Left ventricle myocardium inferior (tissue), 1 donor: ENCODE data around the gene SEC23A. TPM values are rescaled to one million over a fixed set of nuclear protein-coding genes. Genes with fewer than 3 reads are reported as not detected.

Experiments used
- DNase-seq: peaks from one replicate; pipeline ENCODE4 v3.0.0-alpha.2; 2020
- H3K27ac ChIP-seq: fragments of 200-600 bp; replicated peaks from 2 replicates; pipeline ENCODE4 v1.8.0; 2021
- H3K27me3 ChIP-seq: fragments of 200-600 bp; 2 replicates; pipeline ENCODE4 v1.8.0; 2021; ENCODE audit warnings: low read depth
- H3K36me3 ChIP-seq: fragments of 200-600 bp; 2 replicates; pipeline ENCODE4 v1.8.0; 2021
- H3K4me1 ChIP-seq: fragments of 200-600 bp; 2 replicates; pipeline ENCODE4 v1.8.0; 2021
- H3K4me3 ChIP-seq: fragments of 200-600 bp; 2 replicates; pipeline ENCODE4 v1.8.0; 2021; ENCODE audit warnings: mild to moderate bottlenecking, moderate library complexity
- H3K9me3 ChIP-seq: fragments of 200-600 bp; replicated peaks from 2 replicates; pipeline ENCODE4 v1.8.0; 2021
- intact Hi-C: fragments of 100-400 bp; cut with micrococcal nuclease; formaldehyde crosslinking; loops from one replicate; pipeline ENCODE4 v1.11.0; 2022
- total RNA-seq: library from RNA; stranded (reverse); fragmentation: NEBNext Ultra II Directional; extraction: Animal tissue kit (Norgen Biotek cat#: 25700); gene quantifications from one replicate; pipeline ENCODE4 v1.2.1, GENCODE V29; 2021
- TF ChIP-seq, protein P1 (sequence below): fragments of 200-600 bp; IDR thresholded peaks from 2 replicates; pipeline ENCODE4 v1.8.0; 2021; ENCODE audit warnings: antibody characterized with exemption, mild to moderate bottlenecking, borderline replicate concordance
- donor health status: DM: no; HTN: yes; CAD: no; lungs with severe emphysema.

Gene SEC23A
- total RNA-seq, 1 donor from 2014 or later: 75.0 TPM

DNA sequence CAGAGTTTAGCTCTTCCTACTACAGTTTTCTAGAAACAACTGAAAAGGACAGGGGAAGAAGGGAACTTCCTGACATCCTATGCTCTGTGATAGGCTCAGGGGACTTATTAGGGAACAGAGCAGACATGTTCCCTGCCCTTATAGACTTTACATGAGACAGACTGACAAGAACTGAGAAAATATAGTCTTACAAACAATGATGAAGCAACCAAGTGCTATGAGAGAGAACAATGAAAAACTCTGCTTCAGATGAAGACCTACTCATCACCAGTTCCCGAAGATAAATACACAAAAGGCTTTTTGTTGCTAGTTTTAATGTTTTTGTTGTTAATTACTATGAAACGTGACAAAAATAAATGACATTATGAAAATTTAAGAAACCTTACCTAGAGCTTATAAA, 115.3 kb downstream of the SEC23A start:
- Histone ChIP-seq H3K9me3 (no peaks in the 10 kb centered on the region), H3K4me3 (no peak overlapping the region), H3K36me3 (no peaks in the 10 kb centered on the region), H3K27me3 (no peaks in the 10 kb centered on the region), H3K27ac (no peak overlapping the region), H3K4me1 (peaks cover 19% of the 10 kb centered on the region)
- no peak for DNase-seq
- TF ChIP-seq, protein P1, sequence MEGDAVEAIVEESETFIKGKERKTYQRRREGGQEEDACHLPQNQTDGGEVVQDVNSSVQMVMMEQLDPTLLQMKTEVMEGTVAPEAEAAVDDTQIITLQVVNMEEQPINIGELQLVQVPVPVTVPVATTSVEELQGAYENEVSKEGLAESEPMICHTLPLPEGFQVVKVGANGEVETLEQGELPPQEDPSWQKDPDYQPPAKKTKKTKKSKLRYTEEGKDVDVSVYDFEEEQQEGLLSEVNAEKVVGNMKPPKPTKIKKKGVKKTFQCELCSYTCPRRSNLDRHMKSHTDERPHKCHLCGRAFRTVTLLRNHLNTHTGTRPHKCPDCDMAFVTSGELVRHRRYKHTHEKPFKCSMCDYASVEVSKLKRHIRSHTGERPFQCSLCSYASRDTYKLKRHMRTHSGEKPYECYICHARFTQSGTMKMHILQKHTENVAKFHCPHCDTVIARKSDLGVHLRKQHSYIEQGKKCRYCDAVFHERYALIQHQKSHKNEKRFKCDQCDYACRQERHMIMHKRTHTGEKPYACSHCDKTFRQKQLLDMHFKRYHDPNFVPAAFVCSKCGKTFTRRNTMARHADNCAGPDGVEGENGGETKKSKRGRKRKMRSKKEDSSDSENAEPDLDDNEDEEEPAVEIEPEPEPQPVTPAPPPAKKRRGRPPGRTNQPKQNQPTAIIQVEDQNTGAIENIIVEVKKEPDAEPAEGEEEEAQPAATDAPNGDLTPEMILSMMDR: no peak
- intact Hi-C loops: no loop called here

- intact Hi-C loops: no loop called here
- Histone ChIP-seq H3K4me1 (peaks cover 4% of the 10 kb centered on the region), H3K27ac (no peak overlapping the region), H3K27me3 (no peaks in the 10 kb centered on the region), H3K36me3 (no peaks in the 10 kb centered on the region), H3K4me3 (no peak overlapping the region), H3K9me3 (peaks cover 9% of the 10 kb centered on the region)
- TF ChIP-seq, protein P1: no peak
- no peak for DNase-seq
Observed at GRCh38 chr14:38982837-38983236, 120.2 kb downstream of the SEC23A start.

GRCh38 chr14:38982278-38982677, 120.8 kb downstream of the SEC23A start:
- Histone ChIP-seq H3K9me3 (peaks cover 12% of the 10 kb centered on the region), H3K4me1 (no peaks in the 10 kb centered on the region), H3K36me3 (no peaks in the 10 kb centered on the region), H3K4me3 (no peak overlapping the region), H3K27me3 (no peaks in the 10 kb centered on the region), H3K27ac (no peak overlapping the region)
- DNase-seq: no peak
- intact Hi-C loops: no loop called here
- TF ChIP-seq, protein P1: no peak

Other genes with a start within 250 kb of the SEC23A start
- 6.5 TPM for gene GEMIN2, start 11.1 kb upstream of the SEC23A start, total RNA-seq
- gene TRAPPC6B, start 67.1 kb upstream of the SEC23A start, total RNA-seq: 25.8 TPM
- gene PNN, start 72.0 kb upstream of the SEC23A start, total RNA-seq: 30.1 TPM
- gene MIA2, start 130.7 kb upstream of the SEC23A start, total RNA-seq: 24.7 TPM